Retinal pigment epithelial cell (primary cell): Measurements from ENCODE around the gene CHDH.
A peak's percentile ranks its signal among the peaks of the same experiment; 100 is the strongest.

Source experiments
- DNase-seq: peaks from one replicate; pipeline ENCODE4 v3.0.0-alpha.2; 2010; ENCODE audit warnings: low read depth
- H3K4me3 ChIP-seq: 2 replicates; pipeline ENCODE4 v1.5.1; 2011; ENCODE audit warnings: mild to moderate bottlenecking, low read length, control low read depth, moderate library complexity
- TF ChIP-seq, protein P1 (sequence below): conservative IDR thresholded peaks from 2 replicates; pipeline ENCODE4 v1.5.1; 2011; ENCODE audit warnings: low read depth, low read length, control low read depth, inconsistent platforms

Gene CHDH

DNA sequence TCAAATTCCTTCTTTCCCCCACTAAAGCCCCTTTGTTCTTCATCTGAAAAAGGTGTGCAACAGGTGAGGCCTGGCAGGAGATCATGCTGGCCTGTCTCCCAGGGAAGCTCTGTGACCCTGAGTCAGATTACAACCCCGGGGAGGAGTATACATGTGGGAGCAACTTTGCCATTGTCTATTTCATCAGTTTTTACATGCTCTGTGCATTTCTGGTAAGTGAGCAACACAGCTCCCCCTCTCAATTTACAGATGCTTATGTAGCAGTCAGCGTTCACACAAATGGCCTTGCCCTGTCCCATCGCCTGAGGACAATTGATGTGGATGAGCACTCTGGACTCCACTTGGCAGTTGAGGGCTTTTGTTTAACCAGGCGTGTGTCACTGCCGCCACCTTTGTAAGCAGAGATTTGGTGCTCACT is 70.4 kb downstream of the CHDH start:
- TF ChIP-seq, protein P1, sequence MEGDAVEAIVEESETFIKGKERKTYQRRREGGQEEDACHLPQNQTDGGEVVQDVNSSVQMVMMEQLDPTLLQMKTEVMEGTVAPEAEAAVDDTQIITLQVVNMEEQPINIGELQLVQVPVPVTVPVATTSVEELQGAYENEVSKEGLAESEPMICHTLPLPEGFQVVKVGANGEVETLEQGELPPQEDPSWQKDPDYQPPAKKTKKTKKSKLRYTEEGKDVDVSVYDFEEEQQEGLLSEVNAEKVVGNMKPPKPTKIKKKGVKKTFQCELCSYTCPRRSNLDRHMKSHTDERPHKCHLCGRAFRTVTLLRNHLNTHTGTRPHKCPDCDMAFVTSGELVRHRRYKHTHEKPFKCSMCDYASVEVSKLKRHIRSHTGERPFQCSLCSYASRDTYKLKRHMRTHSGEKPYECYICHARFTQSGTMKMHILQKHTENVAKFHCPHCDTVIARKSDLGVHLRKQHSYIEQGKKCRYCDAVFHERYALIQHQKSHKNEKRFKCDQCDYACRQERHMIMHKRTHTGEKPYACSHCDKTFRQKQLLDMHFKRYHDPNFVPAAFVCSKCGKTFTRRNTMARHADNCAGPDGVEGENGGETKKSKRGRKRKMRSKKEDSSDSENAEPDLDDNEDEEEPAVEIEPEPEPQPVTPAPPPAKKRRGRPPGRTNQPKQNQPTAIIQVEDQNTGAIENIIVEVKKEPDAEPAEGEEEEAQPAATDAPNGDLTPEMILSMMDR: no peak
- no peak for DNase-seq
- H3K4me3 ChIP-seq: no peak overlapping the region

DNA sequence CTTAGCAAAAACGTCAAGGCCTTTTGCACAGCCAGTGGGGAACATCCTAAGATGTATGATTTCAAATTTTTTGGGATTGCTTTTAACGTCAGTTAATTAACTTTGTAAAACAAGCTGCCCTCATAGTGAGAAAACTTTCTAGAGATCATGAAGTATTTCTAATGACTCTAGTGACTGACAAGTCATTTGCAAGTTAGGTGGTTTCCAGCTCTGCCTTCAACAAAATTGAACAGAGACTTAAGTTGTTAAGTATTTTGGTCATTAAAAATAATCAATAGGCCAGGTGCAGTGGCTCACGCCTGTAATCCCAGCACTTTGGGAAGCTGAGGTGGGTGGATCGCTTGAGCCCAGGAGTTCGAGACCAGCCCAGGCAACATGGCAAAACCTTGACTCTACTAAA is 71.2 kb downstream of the CHDH start:
- TF ChIP-seq, protein P1: no peak
- DNase-seq: no peak
- H3K4me3 ChIP-seq: no peak overlapping the region

DNA sequence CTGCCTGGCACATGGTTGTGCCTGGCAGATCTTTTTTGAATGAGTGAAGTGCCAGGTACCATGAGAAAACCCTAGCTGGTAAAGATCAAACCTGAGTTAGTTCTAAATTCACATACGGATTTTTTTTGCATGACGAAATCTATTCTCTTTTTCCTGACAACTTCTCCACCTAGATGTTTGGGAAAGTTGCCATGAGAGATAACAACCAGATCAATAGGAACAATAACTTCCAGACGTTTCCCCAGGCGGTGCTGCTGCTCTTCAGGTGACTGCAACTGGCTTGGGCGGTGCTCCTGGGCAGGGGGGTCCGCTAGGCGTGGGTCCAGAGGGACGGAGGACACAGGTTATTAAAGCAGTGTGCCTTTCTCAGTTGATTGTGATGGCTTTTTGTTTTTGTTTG is 71.8 kb downstream of the CHDH start:
- H3K4me3 ChIP-seq: no peak overlapping the region
- no peak for DNase-seq
- TF ChIP-seq, protein P1: no peak

DNA sequence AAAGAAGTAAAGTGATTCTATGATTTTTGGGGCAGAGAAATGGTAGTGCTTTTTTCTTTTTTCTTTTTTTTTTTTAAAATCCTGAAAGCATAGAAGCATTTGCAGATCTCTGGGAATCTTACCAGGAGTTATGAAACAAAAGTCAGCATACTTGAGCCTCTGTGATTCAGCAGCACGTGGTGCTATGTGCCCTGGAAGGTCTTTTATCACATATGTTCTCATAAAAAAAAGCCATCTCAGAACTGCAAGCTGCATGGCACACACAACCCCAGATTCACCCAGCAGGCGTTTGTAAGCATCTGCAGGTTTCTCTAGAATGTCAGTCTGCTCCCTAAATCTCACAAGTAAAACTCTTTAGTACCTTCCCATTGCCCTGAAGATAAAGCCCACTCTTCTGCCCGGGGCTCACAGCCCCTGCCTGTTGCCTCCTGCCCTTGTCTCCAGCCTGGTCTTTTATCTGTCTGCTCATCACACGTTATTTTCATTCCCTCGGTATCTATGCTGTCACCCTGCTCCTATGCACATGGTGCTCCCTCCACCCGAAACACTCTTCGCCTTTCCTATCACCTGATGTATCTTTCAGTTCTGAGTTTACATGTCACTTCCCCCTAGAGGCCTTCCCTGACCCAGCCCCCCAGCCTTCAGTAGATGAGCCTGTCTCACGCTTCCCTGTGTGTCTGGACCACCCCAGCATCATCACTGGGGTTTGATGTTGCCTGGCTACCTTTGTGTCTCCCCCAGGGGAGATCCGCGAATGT is 72.4 kb downstream of the CHDH start:
- TF ChIP-seq, protein P1: no peak
- no peak overlapping the region for H3K4me3 ChIP-seq
- peak; percentile 92 for DNase-seq

DNA sequence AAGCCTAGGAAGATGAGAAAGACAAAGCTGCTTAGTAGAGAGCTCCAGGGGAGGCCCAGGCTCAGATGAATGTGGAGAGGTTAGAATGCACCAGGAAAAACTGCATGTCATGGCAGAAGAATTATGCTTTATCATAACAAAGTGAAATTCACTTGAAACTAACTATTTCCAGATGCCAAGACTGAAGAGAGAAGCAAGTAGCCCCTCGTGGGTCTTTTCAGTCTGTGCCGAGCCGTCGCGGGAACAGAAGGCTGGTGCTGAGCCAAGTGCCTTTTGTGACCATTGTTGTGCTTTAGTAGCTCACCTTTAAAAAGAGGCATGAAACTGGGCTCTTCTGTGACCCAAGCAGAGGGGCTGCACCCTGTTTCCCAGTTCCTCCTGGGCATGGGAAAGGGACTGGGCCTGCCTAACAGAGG is 73.2 kb downstream of the CHDH start:
- TF ChIP-seq, protein P1: no peak
- peak; percentile 16 for DNase-seq

DNA sequence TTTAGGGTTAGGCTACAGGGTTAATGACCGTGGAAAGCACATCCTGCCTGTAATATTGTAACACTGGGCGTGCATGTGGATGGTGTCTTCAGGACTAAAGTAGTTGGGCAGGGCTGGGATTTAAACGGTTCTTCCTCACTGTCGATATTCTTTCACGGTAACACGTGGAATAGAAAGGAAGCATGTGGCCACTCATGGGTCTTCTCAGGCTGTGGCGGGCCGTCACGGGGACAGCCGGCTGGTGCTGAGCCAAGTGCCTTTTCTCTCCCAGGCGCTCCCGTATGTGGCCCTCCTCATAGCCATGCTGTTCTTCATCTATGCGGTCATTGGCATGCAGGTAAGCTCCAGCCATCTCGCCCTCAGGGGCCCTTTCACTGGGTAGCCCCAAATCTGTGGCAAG is 73.7 kb downstream of the CHDH start:
- TF ChIP-seq, protein P1: no peak
- DNase-seq: no peak
- H3K4me3 ChIP-seq: no peak overlapping the region

More for the DNA sequence above, 73.2 kb downstream of the CHDH start:
- H3K4me3 ChIP-seq: no peak overlapping the region
